H9 (cell line): ENCODE results near the gene NVL. TPM values are rescaled to one million over a fixed set of nuclear protein-coding genes. Genes with fewer than 3 reads are reported as not detected.

Experiments
- DNase-seq: peaks from one replicate; pipeline ENCODE4 v3.0.0-alpha.2; 2017
- H2AFZ ChIP-seq: one replicate; pipeline ENCODE4 v1.6.1; 2013; ENCODE audit warnings: mild to moderate bottlenecking, low read length, control low read depth, moderate library complexity
- H2AK5ac ChIP-seq: 2 replicates; pipeline ENCODE4 v1.6.1; 2013; ENCODE audit warnings: low read length, control low read depth, mixed read lengths; ENCODE audit not compliant: insufficient read length
- H2BK120ac ChIP-seq: one replicate; pipeline ENCODE4 v1.6.1; 2013; ENCODE audit warnings: low read depth, mild to moderate bottlenecking, low read length, control low read depth, inconsistent platforms; ENCODE audit not compliant: poor library complexity, severe bottlenecking
- H2BK12ac ChIP-seq: 2 replicates; pipeline ENCODE4 v1.6.1; 2013; ENCODE audit warnings: low read length, control low read depth, mixed read lengths, low read depth; ENCODE audit not compliant: insufficient read length
- H2BK15ac ChIP-seq: 2 replicates; pipeline ENCODE4 v1.6.1; 2013; ENCODE audit warnings: low read depth, low read length, control low read depth
- H2BK20ac ChIP-seq: one replicate; pipeline ENCODE4 v1.6.1; 2013; ENCODE audit warnings: low read depth, mild to moderate bottlenecking, low read length, control low read depth, inconsistent platforms; ENCODE audit not compliant: poor library complexity, severe bottlenecking
- H2BK5ac ChIP-seq: 2 replicates; pipeline ENCODE4 v1.6.1; 2013; ENCODE audit warnings: low read length, control low read depth, mixed read lengths; ENCODE audit not compliant: insufficient read length
- H3K14ac ChIP-seq: 2 replicates; pipeline ENCODE4 v1.6.1; 2013; ENCODE audit warnings: low read length, control low read depth; ENCODE audit not compliant: insufficient read depth
- H3K18ac ChIP-seq: 2 replicates; pipeline ENCODE4 v1.6.1; 2013; ENCODE audit warnings: low read depth, mild to moderate bottlenecking, mixed read lengths, low read length, control low read depth; ENCODE audit not compliant: insufficient read length
- H3K23ac ChIP-seq: 2 replicates; pipeline ENCODE4 v1.6.1; 2013; ENCODE audit warnings: low read length, control low read depth, mixed read lengths, low read depth; ENCODE audit not compliant: insufficient read length
- H3K23me2 ChIP-seq: 2 replicates; pipeline ENCODE4 v1.6.1; 2013; ENCODE audit warnings: low read depth, mild to moderate bottlenecking, mixed read lengths, low read length, control low read depth; ENCODE audit not compliant: insufficient read length, poor library complexity, severe bottlenecking
- H3K27ac ChIP-seq: 2 replicates; pipeline ENCODE4 v1.5.1; 2013; ENCODE audit warnings: low read length, control low read depth, mixed read lengths, low read depth; ENCODE audit not compliant: insufficient read length
- H3K27me3 ChIP-seq: 2 replicates; pipeline ENCODE4 v1.6.1; 2013; ENCODE audit warnings: low read length, control low read depth, inconsistent platforms; ENCODE audit not compliant: insufficient read depth
- H3K4ac ChIP-seq: 2 replicates; pipeline ENCODE4 v1.6.1; 2013; ENCODE audit warnings: low read depth, mild to moderate bottlenecking, control low read depth, inconsistent platforms, low read length, moderate library complexity
- H3K4me1 ChIP-seq: 2 replicates; pipeline ENCODE4 v1.6.1; 2013; ENCODE audit warnings: low read length, control low read depth, inconsistent platforms; ENCODE audit not compliant: insufficient read depth
- H3K4me2 ChIP-seq: 2 replicates; pipeline ENCODE4 v1.6.1; 2013; ENCODE audit warnings: low read length, control low read depth, mixed read lengths; ENCODE audit not compliant: insufficient read length, insufficient read depth
- H3K56ac ChIP-seq: 2 replicates; pipeline ENCODE4 v1.6.1; 2013; ENCODE audit warnings: low read depth, mild to moderate bottlenecking, mixed read lengths, low read length, control low read depth; ENCODE audit not compliant: insufficient read length
- H3K79me1 ChIP-seq: 2 replicates; pipeline ENCODE4 v1.6.1; 2013; ENCODE audit warnings: low read depth, mild to moderate bottlenecking, moderate library complexity, low read length, control low read depth, inconsistent platforms; ENCODE audit not compliant: insufficient read depth, poor library complexity, severe bottlenecking
- H3K79me2 ChIP-seq: 2 replicates; pipeline ENCODE4 v1.6.1; 2013; ENCODE audit warnings: low read length, control low read depth, inconsistent platforms; ENCODE audit not compliant: insufficient read depth
- H3K9ac ChIP-seq: 2 replicates; pipeline ENCODE4 v1.6.1; 2013; ENCODE audit warnings: low read length, control low read depth, mixed read lengths; ENCODE audit not compliant: insufficient read length; ENCODE audit errors: extremely low read depth
- H3K9me3 ChIP-seq: one replicate; pipeline ENCODE4 v1.6.1; 2013; ENCODE audit warnings: low read depth, low read length, inconsistent platforms; ENCODE audit not compliant: control insufficient read depth
- H3T11ph ChIP-seq: one replicate; pipeline ENCODE4 v1.6.1; 2013; ENCODE audit warnings: mild to moderate bottlenecking, low read length, control low read depth, inconsistent platforms
- H4K20me1 ChIP-seq: one replicate; pipeline ENCODE4 v1.6.1; 2013; ENCODE audit not compliant: control insufficient read depth, insufficient read length, insufficient read depth
- H4K5ac ChIP-seq: 2 replicates; pipeline ENCODE4 v1.6.1; 2013; ENCODE audit warnings: low read depth, mild to moderate bottlenecking, mixed read lengths, low read length, control low read depth; ENCODE audit not compliant: insufficient read length
- H4K8ac ChIP-seq: replicated peaks from 2 replicates; pipeline ENCODE4 v1.6.1; 2013; ENCODE audit warnings: low read length, control low read depth, mixed read lengths, low read depth; ENCODE audit not compliant: insufficient read length
- H4K91ac ChIP-seq: 2 replicates; pipeline ENCODE4 v1.6.1; 2013; ENCODE audit warnings: low read depth, mild to moderate bottlenecking, moderate library complexity, mixed read lengths, low read length, control low read depth; ENCODE audit not compliant: insufficient read length
- H3K27ac Mint-ChIP-seq, 3 experiments: 2 replicates in 2 of 3; 3 replicates in 1 of 3; pipeline ENCODE4 v1.8.0; 2020 to 2021; ENCODE audit warnings: mixed read lengths in 3 of 3, mild to moderate bottlenecking in 1 of 3, moderate library complexity in 1 of 3
- H3K27me3 Mint-ChIP-seq: 2 replicates; pipeline ENCODE4 v1.8.0; 2021; ENCODE audit warnings: low read depth, mild to moderate bottlenecking, moderate library complexity, mixed read lengths
- H3K36me3 Mint-ChIP-seq, 3 experiments: 2 replicates in 2 of 3; 3 replicates in 1 of 3; pipeline ENCODE4 v1.8.0; 2020 to 2021; ENCODE audit warnings: low read depth in 3 of 3, mixed read lengths in 3 of 3; ENCODE audit not compliant: insufficient read depth in 1 of 3
- H3K4me1 Mint-ChIP-seq, 2 experiments: 2 replicates each; pipeline ENCODE4 v1.8.0; 2020; ENCODE audit warnings: mixed read lengths in 2 of 2
- H3K4me3 Mint-ChIP-seq, 2 experiments: 2 replicates in 1 of 2; 3 replicates in 1 of 2; pipeline ENCODE4 v1.8.0; 2020 to 2021; ENCODE audit warnings: mild to moderate bottlenecking in 2 of 2, mixed read lengths in 2 of 2, moderate library complexity in 1 of 2
- H3K9me3 Mint-ChIP-seq, 2 experiments: 2 replicates in 1 of 2; 3 replicates in 1 of 2; pipeline ENCODE4 v1.8.0; 2020; ENCODE audit warnings: mild to moderate bottlenecking in 2 of 2, mixed read lengths in 2 of 2, moderate library complexity in 1 of 2
- WGBS: extraction: QIAGEN DNeasy Blood & Tissue Kit; methylation state at CpG from one replicate; pipeline ENCODE4 v1.1.7; 2013; ENCODE audit warnings: missing lambda C conversion rate, low lambda C conversion rate, mixed read lengths; ENCODE audit not compliant: insufficient read length; ENCODE audit errors: extremely low coverage; 5-methylcytosine and 5-hydroxymethylcytosine counted together
- total RNA-seq: library from RNA; stranded (reverse); gene quantifications from 2 replicates; pipeline ENCODE4 v1.2.1, GENCODE V29; 2021
- TF ChIP-seq, protein P1 (sequence below): fragments of 200-600 bp; sonication (generic); conservative IDR thresholded peaks from 3 replicates; pipeline ENCODE4 v1.8.0; 2021; ENCODE audit warnings: antibody characterized with exemption, mild to moderate bottlenecking

NVL gene
- total RNA-seq, 1 experiment from 2014 or later, result 66.9 TPM

DNA sequence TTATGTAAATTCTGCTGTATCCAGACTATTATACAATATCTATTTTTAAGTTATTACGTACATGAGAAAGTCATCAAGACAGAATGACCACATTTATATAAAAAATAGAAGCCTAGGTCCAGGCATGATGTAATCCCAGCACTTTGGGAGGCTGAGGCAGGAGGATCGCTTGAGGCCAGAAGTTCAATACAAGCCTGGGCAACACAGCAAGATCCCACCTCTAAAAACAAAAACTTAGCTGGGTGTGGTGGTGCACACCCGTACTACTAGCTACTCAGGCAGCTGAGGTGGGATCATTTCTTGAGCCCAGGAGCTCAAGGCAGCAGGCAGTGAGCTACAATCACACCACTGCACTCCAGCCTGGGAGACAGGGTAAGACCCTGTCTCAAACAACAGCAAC is 58.9 kb downstream of the NVL start:
- Histone ChIP-seq H3K27me3 (no peaks in the 10 kb centered on the region), H2AFZ (no peak overlapping the region), H3T11ph (no peak overlapping the region), H3K27ac (no peak overlapping the region), H3K14ac (no peak overlapping the region), H3K23ac (no peak overlapping the region), H2AK5ac (no peak overlapping the region), H3K9me3 (no peaks in the 10 kb centered on the region), H2BK20ac (no peak overlapping the region), H2BK12ac (no peak overlapping the region), H3K23me2 (no peaks in the 10 kb centered on the region), H4K91ac (no peak overlapping the region), H4K20me1 (no peaks in the 10 kb centered on the region), H3K4ac (no peak overlapping the region), H3K79me2 (no peaks in the 10 kb centered on the region), H4K8ac (no peak overlapping the region), H3K79me1 (no peaks in the 10 kb centered on the region), H2BK120ac (no peak overlapping the region), H3K4me2 (no peak overlapping the region), H2BK5ac (no peak overlapping the region), H3K9ac (no peak overlapping the region), H3K18ac (no peak overlapping the region), H4K5ac (no peak overlapping the region), H3K56ac (no peak overlapping the region), H2BK15ac (no peak overlapping the region), H3K4me1 (no peaks in the 10 kb centered on the region)
- no peak for DNase-seq
- Mint-ChIP-seq H3K36me3 (peaks cover 0 to 73% (median 47%) of the 10 kb centered on the region in 3 experiments; a peak in 5 of 7 replicates), H3K27me3 (no peaks in the 10 kb centered on the region), H3K4me1 (no peaks in the 10 kb centered on the region), H3K27ac (no peak overlapping the region), H3K4me3 (no peak overlapping the region), H3K9me3 (no peaks in the 10 kb centered on the region)
- TF ChIP-seq, protein P1, sequence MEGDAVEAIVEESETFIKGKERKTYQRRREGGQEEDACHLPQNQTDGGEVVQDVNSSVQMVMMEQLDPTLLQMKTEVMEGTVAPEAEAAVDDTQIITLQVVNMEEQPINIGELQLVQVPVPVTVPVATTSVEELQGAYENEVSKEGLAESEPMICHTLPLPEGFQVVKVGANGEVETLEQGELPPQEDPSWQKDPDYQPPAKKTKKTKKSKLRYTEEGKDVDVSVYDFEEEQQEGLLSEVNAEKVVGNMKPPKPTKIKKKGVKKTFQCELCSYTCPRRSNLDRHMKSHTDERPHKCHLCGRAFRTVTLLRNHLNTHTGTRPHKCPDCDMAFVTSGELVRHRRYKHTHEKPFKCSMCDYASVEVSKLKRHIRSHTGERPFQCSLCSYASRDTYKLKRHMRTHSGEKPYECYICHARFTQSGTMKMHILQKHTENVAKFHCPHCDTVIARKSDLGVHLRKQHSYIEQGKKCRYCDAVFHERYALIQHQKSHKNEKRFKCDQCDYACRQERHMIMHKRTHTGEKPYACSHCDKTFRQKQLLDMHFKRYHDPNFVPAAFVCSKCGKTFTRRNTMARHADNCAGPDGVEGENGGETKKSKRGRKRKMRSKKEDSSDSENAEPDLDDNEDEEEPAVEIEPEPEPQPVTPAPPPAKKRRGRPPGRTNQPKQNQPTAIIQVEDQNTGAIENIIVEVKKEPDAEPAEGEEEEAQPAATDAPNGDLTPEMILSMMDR, result no peak
- WGBS, result no CpG with 5 or more reads among the region's 3 CpGs
